DMS53 treated with DMSO at 0.1 percent for 48 hours (cell line): ENCODE results near the gene DNAL1.

Experiments
- DNase-seq: peaks from one replicate; lab custom pipeline; 2025; ENCODE audit not compliant: unreplicated experiment; lab: John Stamatoyannopoulos, UW

DNAL1 gene

GRCh38 chr14:73741876-73742519 lies 97.2 kb downstream of the DNAL1 start:
- no peak for DNase-seq

- DNase-seq: no peak
Observed at GRCh38 chr14:73742520-73743238, 97.9 kb downstream of the DNAL1 start.

- DNase-seq: no peak
Observed at GRCh38 chr14:73743431-73743931, 98.7 kb downstream of the DNAL1 start.

DNA sequence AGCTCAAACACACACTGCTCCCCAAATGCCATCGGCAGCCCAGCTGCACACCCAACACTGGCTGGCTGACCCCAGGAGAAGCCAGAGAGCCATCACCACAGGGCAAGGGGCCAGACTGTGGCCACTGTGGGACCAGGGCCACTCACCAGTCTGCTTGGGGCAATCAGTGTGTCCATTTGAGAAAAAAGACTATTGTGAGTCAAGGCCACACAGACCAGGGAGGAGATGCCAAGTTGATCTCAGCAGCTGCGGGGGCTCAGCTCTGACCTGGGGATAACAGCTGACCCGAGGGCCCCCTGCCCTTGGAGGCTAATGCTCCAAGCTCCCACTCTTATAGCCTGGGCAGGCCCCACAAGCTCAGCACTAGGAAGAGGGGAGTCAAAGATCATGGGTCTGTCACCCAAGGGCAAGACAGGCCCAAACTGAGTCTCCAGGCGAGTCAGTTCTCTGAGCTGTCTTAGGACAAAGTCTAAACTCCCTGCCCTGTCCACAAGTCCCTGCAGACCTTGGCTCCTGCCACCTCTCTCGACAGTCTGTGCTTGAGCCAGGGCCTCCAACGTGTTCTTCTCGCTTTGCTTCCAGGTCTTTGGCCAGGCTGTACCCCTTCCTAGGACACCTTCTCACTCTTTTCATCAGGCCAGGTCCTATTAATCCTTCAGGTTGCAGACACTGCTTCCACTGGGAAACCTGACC lies 99.5 kb downstream of the DNAL1 start:
- no peak for DNase-seq

DNA sequence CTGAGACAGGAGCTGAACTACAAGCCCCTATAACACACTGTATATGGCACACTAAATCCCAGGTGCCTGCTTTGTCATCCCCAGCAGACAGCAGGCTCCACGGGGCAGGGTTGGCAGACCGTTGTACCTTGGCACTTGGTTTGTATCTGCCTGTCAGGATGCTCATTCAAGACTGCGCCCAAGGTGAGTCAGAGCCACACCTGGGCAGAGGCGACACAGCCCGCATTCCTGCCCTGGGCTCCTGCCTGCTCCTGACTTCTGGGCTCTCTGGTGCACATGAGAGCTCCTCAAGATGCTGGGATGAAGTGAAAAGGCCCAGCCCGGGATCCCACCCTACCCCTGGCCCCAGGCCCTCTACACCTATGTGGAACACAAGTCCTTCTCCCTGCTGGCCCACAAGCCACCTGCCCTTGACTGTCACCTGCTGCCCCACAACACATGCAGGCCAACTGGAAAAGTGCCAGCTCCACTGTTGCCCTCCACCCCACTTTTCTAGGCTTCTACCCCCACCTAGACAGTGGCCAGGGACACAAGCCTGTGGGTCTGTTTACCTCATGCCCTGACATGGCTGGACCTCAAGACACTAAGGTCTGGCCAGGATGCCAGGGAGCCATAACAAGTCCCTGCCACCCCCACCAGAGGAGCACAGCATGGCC lies 100.2 kb downstream of the DNAL1 start:
- DNase-seq: no peak

DNA sequence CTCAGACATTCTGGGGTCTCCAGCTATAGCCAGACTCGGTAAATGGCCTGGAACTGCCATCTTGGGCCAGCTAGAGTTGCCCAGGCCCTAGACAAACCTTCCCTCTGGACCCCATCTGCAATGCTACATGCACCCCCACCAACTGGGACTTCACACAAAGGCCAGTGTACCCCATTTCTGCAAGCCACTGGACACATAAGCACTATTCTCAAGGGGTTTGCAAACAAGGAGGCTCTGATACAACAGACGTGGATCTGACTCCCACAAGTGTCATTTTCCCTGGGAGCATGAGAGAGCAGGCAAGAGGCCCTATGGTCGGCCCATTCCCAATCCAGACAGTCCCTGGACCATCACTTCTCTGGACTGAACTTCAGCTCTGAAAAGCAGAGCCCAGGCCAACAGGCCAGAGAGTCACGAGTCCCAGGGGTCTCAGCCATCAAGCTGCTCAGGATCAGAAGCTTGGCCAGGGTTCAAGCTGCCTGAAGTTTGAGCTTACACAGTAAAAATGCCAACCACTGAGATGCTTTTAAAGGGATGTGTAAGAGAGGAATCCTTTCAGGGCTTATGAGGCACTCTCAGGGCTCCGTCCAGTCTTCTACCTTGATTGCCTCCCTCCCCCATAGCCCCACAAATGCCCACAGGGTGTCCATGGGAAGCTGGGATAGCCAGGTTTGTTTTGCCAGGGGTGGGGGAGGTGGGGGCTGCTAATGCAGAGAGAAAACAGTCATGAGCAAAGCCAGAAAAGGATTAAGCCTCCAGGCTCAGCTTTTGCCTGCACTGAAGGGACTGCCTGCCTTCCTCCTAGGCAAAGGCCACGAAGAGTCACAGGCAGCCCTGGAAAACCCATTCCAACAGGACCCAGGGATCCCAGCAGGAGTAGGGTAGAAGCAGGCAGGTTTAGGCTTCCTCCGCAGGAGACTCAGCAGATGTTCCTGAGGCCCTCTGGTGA lies 101.1 kb downstream of the DNAL1 start:
- DNase-seq: no peak

- no peak for DNase-seq
Observed at GRCh38 chr14:73746520-73747378, 102.0 kb downstream of the DNAL1 start.

GRCh38 chr14:73747379-73748211 lies 102.8 kb downstream of the DNAL1 start:
- no peak for DNase-seq

DNA sequence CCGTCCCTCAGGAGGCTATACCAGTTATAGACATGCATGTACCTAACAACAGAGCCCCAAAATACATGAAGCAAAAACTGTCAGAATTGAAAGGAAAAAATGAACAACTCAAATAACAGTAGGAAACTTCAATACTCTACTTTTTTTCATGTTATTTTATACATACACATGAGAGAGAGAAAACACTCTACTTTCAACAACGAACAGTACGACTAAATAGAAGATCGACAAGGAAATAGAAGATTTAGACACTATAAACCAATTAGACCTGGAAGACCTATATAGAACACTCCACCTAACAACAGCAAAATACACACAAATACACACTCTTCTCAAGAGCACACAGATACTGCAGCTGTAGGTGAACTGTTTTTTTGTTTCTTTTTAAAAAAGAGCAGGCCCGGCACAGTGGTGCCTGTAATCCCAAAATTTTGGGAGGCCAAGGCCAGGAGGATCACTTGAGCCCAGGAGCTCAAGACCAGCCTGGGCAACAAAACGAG lies 104.1 kb downstream of the DNAL1 start:
- no peak for DNase-seq

DNA sequence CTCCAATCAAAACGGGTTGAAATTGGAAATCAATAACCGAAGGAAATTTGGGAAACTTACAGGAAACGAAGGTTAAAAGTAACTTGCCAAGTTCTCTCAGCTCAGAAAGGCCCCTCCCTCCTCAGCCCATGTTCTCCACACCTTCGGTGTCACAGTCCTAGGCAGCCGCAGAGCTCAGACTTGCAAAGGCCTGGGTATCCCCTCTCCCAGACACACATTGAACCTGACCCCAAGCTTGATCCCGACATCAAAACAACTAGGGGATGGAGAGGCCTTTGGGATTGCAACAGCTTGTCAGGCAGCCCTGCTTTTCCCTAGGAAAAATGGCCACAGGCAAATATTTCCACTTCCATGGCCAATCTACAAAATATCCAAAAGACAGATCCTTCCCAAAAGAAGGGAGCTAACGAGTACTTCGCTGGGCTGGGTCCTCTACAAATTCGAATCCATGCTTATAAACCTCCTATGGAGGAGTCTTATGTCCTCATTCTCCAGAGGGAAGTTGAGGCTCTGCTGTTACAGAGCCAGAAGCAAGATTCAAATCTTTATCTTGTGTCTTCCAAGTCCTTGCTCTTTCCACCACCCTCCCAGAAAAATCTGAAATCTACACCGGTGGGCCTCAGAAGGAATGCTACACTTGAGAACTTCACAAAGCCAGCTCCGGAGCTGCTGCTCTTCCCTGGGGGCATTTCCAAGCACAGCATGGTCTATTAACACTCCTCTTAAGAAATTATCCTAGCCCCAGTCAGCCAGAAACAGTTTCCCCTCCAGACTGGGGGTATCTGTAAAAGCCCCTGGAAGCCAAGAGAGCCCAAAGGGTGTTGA lies 105.1 kb downstream of the DNAL1 start:
- no peak for DNase-seq

DNA sequence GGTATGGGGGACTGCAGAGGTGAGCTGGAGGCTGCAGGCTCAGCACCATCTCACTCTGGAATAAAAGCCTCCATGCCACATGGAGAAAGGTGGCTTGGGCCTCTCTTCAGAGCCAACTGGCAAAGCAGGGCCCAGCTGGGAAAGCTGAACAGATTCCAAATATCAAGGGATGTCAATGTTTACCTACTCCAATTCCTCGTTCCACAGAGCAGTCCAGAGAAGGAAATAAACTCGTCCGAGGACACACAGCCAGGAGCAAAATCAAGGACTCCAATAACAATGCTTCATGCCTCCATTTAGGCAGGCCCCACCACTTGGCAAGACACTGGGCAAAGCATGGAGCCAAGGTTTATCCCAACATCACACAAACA lies 105.7 kb downstream of the DNAL1 start:
- no peak for DNase-seq

DNA sequence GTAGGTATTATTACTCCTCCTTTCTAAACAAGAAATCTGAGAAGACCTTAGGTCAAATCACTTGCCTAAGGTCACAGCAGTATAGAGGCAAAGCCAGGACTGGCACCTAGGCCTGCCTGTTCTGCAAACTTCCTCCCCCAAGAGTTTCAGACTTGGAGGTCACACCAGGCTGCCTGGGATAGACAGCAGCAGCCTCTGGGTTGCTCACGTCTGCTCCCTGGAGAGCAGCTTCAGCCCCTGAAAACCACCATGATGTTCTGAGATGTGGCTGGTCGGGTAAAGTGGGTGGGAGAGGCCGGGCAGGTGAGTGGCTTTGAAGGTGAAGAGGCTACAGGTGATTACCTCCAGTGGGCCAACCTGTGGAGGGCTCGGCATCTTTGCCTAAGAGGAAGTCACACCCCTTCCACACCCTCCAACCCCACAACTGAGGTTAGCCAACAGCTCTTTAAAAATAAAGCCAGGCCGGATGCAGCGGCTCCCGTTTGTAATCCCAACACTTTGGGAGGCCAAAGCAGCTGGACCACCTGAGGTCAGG lies 106.4 kb downstream of the DNAL1 start:
- no peak for DNase-seq

GRCh38 chr14:73752297-73752992 lies 107.7 kb downstream of the DNAL1 start:
- no peak for DNase-seq
